Subcutaneous adipose tissue (tissue), 4 donors: ENCODE measurements around the gene NHS. TPM values are rescaled to one million over a fixed set of nuclear protein-coding genes. Genes with fewer than 3 reads are reported as not detected.

ENCODE experiments used
- total RNA-seq, 4 donors: library from RNA; depleted of rRNA; stranded (reverse); fragments of >200 nt; gene quantifications; one replicate each; pipeline ENCODE4 v1.1.0, GENCODE V29; 2016
- TF ChIP-seq, protein P1 (sequence below): fragments of 450-650 bp; IDR thresholded peaks from one replicate; pipeline ENCODE4 v1.5.1; 2016; ENCODE audit warnings: low read depth, mild to moderate bottlenecking, control low read depth, antibody characterized with exemption, moderate library complexity

Gene NHS
- total RNA-seq, 4 donors from 2014 or later = 5.8 to 17.4 (median 9.5) TPM

DNA sequence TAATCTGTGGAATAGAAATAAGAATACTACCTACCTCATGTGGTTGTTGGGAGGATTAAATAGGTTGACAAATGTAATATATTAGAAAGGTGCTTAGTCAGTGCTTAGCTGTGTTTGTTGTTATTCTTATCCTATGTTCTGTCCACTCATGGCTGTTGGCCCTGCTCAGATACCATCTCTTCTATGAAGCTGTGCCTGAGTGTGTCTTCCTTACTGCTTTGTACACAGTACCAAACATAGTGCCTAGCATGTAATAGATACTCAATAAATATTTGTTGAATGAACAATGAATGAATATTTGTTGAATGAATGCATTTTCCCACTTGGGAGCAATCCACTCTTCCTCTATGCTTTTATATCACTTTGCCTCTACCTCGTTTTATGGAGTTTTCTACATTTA, 57.2 kb downstream of the NHS start:
- TF ChIP-seq, protein P1, sequence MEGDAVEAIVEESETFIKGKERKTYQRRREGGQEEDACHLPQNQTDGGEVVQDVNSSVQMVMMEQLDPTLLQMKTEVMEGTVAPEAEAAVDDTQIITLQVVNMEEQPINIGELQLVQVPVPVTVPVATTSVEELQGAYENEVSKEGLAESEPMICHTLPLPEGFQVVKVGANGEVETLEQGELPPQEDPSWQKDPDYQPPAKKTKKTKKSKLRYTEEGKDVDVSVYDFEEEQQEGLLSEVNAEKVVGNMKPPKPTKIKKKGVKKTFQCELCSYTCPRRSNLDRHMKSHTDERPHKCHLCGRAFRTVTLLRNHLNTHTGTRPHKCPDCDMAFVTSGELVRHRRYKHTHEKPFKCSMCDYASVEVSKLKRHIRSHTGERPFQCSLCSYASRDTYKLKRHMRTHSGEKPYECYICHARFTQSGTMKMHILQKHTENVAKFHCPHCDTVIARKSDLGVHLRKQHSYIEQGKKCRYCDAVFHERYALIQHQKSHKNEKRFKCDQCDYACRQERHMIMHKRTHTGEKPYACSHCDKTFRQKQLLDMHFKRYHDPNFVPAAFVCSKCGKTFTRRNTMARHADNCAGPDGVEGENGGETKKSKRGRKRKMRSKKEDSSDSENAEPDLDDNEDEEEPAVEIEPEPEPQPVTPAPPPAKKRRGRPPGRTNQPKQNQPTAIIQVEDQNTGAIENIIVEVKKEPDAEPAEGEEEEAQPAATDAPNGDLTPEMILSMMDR = no peak

DNA sequence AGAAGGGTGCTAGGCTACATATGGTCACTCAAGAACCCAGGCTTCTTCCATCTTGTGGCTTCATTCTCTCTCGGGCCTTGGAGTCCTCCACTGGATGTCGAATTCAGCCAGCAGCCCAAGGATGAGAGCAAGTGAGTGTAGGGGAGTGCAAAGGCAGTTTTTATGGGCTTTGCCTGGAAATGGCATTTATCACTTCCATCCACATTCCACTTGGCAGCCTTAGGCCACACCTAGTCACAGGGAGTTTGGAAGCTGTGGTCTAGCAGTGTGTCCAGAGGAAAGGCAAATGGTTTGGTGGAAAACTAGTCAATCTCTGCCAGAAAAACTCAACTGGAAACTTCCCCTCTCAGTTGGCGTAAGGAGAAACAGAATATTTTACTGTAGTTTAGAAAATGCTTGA, 59.0 kb downstream of the NHS start:
- TF ChIP-seq, protein P1 = no peak

DNA sequence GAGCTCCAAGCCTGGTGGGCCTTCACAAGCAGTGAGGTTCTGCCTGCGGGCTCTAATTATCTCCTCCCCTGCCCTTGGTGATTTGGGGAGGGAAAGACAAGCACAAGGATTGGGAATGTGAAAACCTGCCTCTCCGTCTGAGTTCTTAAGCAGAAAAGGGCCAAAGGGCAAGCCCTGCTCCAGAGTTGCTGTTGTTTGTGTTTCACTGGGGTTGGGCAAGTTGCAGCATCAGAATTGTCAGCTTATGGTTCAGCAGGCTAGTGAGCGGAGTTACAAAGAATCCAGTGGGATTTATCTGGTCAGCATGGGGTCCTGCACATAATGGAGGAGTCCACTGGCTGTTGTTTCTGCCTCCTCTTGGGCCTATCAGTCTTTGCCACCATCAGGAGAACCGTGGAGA, 60.5 kb downstream of the NHS start:
- TF ChIP-seq, protein P1 = no peak

DNA sequence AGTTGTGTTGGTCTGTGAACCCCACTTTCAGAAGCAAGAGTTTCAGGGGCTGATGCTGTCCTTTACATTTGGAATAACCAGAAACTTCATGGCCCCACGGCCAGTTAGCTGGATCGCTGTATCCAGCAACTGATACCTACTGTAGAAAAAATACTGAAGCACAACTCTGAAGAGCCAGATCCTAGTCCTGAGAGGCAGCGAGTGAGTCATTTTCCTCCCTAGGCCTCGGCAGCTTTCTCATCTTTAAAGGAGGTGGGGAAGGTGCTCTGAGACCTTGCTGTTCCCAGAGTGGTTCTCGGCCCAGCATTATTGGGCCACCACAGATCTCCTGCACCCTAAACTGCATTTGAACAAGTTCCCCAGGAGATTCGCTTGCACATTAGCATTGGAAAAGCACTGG, 63.2 kb downstream of the NHS start:
- TF ChIP-seq, protein P1 = no peak

DNA sequence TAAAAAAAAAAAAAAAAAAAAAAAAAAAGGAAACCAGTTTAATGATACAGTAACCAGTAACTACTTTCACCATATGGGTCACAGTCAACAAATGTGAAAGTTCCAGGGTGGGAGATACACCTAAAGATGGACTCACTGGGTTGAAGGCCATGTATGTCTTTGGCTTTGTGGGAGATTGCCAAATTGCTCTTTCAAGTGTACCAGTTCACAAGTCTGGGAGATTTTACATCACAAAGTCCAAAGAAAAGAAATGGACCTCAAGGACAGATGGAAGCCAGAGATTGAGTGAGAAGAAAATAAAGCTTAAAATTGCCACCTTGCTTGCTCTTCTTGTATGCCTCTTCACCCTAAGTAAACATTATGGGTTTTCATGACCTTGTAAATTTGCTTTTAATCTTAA, 65.3 kb downstream of the NHS start:
- TF ChIP-seq, protein P1 = no peak

DNA sequence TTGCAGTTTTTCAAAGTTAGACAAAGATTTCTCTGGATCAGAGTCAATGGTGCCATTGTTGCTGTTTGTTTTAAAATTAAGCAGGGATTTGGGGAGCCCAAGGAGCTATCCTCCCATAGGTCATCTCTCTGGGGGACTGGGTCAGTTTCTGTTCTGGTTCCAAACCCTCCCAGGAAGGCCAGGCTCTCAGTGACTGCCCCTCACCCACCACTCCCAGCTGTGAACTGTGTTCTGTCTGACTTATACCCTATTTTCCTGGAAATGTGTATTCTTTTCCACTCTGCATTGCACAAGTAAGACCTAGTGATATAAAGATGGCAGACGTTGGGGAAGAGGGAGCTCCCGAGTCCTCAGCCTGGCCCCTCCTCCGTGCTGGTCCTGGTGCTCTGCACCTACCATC, 65.8 kb downstream of the NHS start:
- TF ChIP-seq, protein P1 = no peak

DNA sequence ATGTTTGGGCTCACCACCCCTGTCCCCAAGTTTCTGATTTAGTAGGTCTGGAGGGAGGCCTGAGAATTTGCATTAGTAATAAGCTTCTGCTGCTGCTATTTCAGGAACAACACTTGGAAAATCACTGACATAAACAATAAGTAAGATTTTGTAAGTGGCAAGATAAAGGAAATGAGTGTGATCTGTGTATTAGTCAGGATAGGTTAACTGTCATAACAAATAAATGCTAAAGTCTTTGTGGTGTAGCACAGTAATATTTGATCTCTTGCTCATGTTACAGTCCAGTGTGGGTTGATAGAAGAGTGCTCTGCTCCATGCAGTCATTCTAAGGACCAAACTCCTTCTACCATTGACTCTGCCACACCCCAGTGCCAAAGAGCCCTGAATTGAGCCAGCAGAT, 67.0 kb downstream of the NHS start:
- TF ChIP-seq, protein P1 = no peak
